Measurements from ENCODE around the gene ITGB5.
"Not testable (repeated sequence)": the region's sequence is repeated elsewhere in the genome, so short reads cannot be mapped to it uniquely, and the experiment has no call there.

Gene ITGB5

GRCh38 chr3:124766113-124767095 lies 120.8 kb downstream of the ITGB5 start:
- DNase-seq: no peak

GRCh38 chr3:124765197-124765840 lies 121.8 kb downstream of the ITGB5 start:
- DNase-seq: no peak

- no peak for DNase-seq
Measured at GRCh38 chr3:124764746-124765145, 122.4 kb downstream of the ITGB5 start.

GRCh38 chr3:124763644-124764358 lies 123.4 kb downstream of the ITGB5 start:
- DNase-seq: no peak

- no peak for DNase-seq
Measured at GRCh38 chr3:124763206-124763605, 124.0 kb downstream of the ITGB5 start.

- no peak for DNase-seq
Measured at GRCh38 chr3:124762661-124763011, 124.5 kb downstream of the ITGB5 start.

GRCh38 chr3:124761935-124762660 lies 125.1 kb downstream of the ITGB5 start:
- no peak for DNase-seq

- peak; percentile 59 for DNase-seq
Measured at GRCh38 chr3:124761250-124761796, 125.8 kb downstream of the ITGB5 start.

- DNase-seq: no peak
Measured at GRCh38 chr3:124760601-124761000, 126.6 kb downstream of the ITGB5 start.

- no peak for DNase-seq
Measured at GRCh38 chr3:124759666-124760401, 127.3 kb downstream of the ITGB5 start.

- DNase-seq: no peak
Measured at GRCh38 chr3:124758851-124759635, 128.1 kb downstream of the ITGB5 start.

GRCh38 chr3:124757926-124758325 lies 129.2 kb downstream of the ITGB5 start:
- DNase-seq: not testable (repeated sequence)

- no peak for DNase-seq
Measured at GRCh38 chr3:124752051-124752450, 135.1 kb downstream of the ITGB5 start.

- no peak for DNase-seq
Measured at GRCh38 chr3:124751501-124751900, 135.7 kb downstream of the ITGB5 start.

- not testable (repeated sequence) for DNase-seq
Measured at GRCh38 chr3:124749877-124750276, 137.3 kb downstream of the ITGB5 start.

- DNase-seq: no peak
Measured at GRCh38 chr3:124748560-124749198, 138.5 kb downstream of the ITGB5 start.

- DNase-seq: no peak
Measured at GRCh38 chr3:124747111-124747981, 139.8 kb downstream of the ITGB5 start.

- no peak for DNase-seq
Measured at GRCh38 chr3:124745756-124746155, 141.4 kb downstream of the ITGB5 start.

GRCh38 chr3:124741027-124741426 lies 146.1 kb downstream of the ITGB5 start:
- DNase-seq: no peak

Data from 8988T (cell line).